HepG2 (cell line): Measurements from ENCODE around the gene THAP5. TPM values are rescaled to one million over a fixed set of nuclear protein-coding genes. Genes with fewer than 3 reads are reported as not detected.

Experiments
- ATAC-seq: fragments of 200-7000 bp; cut with Tn5 transposase; 3 replicates; pipeline ENCODE4 v1.9.1; 2020; ENCODE audit warnings: mild to moderate bottlenecking, moderate library complexity
- BruUV-seq: library from RNA; stranded (reverse); fragments of 400-500 nt; replicated peaks from 2 replicates; lab custom pipeline; 2021; lab: Mats Ljungman, UMichigan
- CTCF ChIA-PET: fragments of 300-600 bp; formaldehyde crosslinking; extraction: SDS; loops from one replicate; lab custom pipeline; 2021; ENCODE audit warnings: low total read pairs, inconsistent platforms, low intra/inter-chr PET ratio; lab: Yijun Ruan, JAX
- POLR2A ChIA-PET: fragments of 350-600 bp; sonication (Branson Sonifier 250); formaldehyde crosslinking; loops from one replicate; lab custom pipeline; 2020; ENCODE audit warnings: antibody characterized with exemption, inconsistent platforms; lab: Yijun Ruan, JAX
- DNase-seq: peaks from one replicate; pipeline ENCODE4 v3.0.0-alpha.2; 2015; ENCODE audit warnings: low spot score
- FAIRE-seq: peaks from 3 replicates; lab custom pipeline; 2011; peaks lifted over from hg19 to GRCh38; lab: Jason Lieb, UNC
- H2AFZ ChIP-seq: one replicate; pipeline ENCODE4 v1.6.1; 2011; ENCODE audit warnings: low read length, inconsistent platforms
- H3K27ac ChIP-seq: fragments of 300-600 bp; 3 replicates; pipeline ENCODE4 v1.8.0; 2011; ENCODE audit warnings: mixed run types, mild to moderate bottlenecking, mixed read lengths, low read length, inconsistent platforms; ENCODE audit not compliant: insufficient read depth; ENCODE audit errors: extremely low read length
- H3K27me3 ChIP-seq, 2 experiments: fragments of 200-600 bp in 1 of 2; 2 replicates in 1 of 2; 3 replicates in 1 of 2; pipeline versions ENCODE4 v1.6.0 to v1.8.0; 2011; ENCODE audit warnings: low read length in 2 of 2, mild to moderate bottlenecking in 2 of 2, moderate library complexity in 2 of 2, inconsistent platforms in 1 of 2; ENCODE audit not compliant: insufficient read depth in 2 of 2, control insufficient read depth in 1 of 2
- H3K36me3 ChIP-seq, 2 experiments: fragments of 200-600 bp in 1 of 2; replicated peaks in 1 of 2; 2 replicates in 1 of 2; 3 replicates in 1 of 2; pipeline versions ENCODE4 v1.5.1 to v1.8.0; 2011; ENCODE audit warnings: low read length in 2 of 2, inconsistent platforms in 1 of 2; ENCODE audit not compliant: insufficient read depth in 2 of 2, control insufficient read depth in 1 of 2
- H3K4me1 ChIP-seq: 2 replicates; pipeline ENCODE4 v1.5.1; 2012; ENCODE audit warnings: low read length, inconsistent platforms; ENCODE audit not compliant: insufficient read depth
- H3K4me2 ChIP-seq: 2 replicates; pipeline ENCODE4 v1.6.0; 2011; ENCODE audit warnings: low read depth, low read length, inconsistent platforms
- H3K4me3 ChIP-seq, 3 experiments: fragments of 200-600 bp in 1 of 3; sonication (generic), shearing (Covaris generic) in 1 of 3; replicated peaks in 1 of 3; 2 replicates each; pipeline ENCODE4 v1.5.1; 2011 to 2016; ENCODE audit warnings: low read length in 3 of 3, inconsistent platforms in 2 of 3, low read depth in 2 of 3, mild to moderate bottlenecking in 2 of 3, control low read depth in 1 of 3, mixed read lengths in 1 of 3; ENCODE audit not compliant: insufficient read depth in 1 of 3
- H3K79me2 ChIP-seq: one replicate; pipeline ENCODE4 v1.6.1; 2011; ENCODE audit warnings: low read length, inconsistent platforms; ENCODE audit not compliant: insufficient read depth
- H3K9ac ChIP-seq: 2 replicates; pipeline ENCODE4 v1.6.0; 2011; ENCODE audit warnings: mild to moderate bottlenecking, low read depth, low read length, inconsistent platforms; ENCODE audit not compliant: insufficient read depth
- H3K9me3 ChIP-seq: 2 replicates; pipeline ENCODE4 v1.5.1; 2012; ENCODE audit warnings: mild to moderate bottlenecking, low read length
- H4K20me1 ChIP-seq: 2 replicates; pipeline ENCODE4 v1.6.0; 2011; ENCODE audit warnings: inconsistent platforms, mild to moderate bottlenecking, low read length, moderate library complexity; ENCODE audit not compliant: insufficient read depth
- ATRX ChIP-seq: sonication (generic); formaldehyde crosslinking; IDR thresholded peaks from 2 replicates; pipeline ENCODE4 v1.4.0; 2020; ENCODE audit warnings: missing genetic modification reagents, borderline replicate concordance
- MAFK ChIP-seq, 2 experiments: IDR thresholded peaks in 1 of 2; conservative IDR thresholded peaks in 1 of 2; 2 replicates each; pipeline ENCODE4 v1.6.1; 2011; ENCODE audit warnings: improper control_type of control experiment in 2 of 2, low read length in 2 of 2
- MED1 ChIP-seq: sonication (generic); formaldehyde crosslinking; IDR thresholded peaks from 2 replicates; pipeline ENCODE4 v1.4.0; 2020; ENCODE audit warnings: missing genetic modification reagents
- PHF5A ChIP-seq: IDR thresholded peaks from one replicate; pipeline ENCODE4 v1.6.1; 2018; ENCODE audit warnings: low read depth, missing genetic modification reagents; ENCODE audit not compliant: unreplicated experiment
- PRMT3 ChIP-seq: sonication (generic); formaldehyde crosslinking; IDR thresholded peaks from 2 replicates; pipeline ENCODE4 v1.8.1; 2022; ENCODE audit warnings: low read depth, mild to moderate bottlenecking, moderate library complexity, missing genetic modification reagents, borderline replicate concordance
- RFXAP ChIP-seq: sonication (generic); formaldehyde crosslinking; IDR thresholded peaks from 2 replicates; pipeline ENCODE4 v1.4.0; 2020; ENCODE audit warnings: missing genetic modification reagents, borderline replicate concordance
- SRF ChIP-seq: IDR thresholded peaks from 2 replicates; pipeline ENCODE4 v1.6.1; 2011; ENCODE audit warnings: mild to moderate bottlenecking, low read depth, low read length, moderate library complexity
- ZNF317 ChIP-seq: sonication (generic); formaldehyde crosslinking; IDR thresholded peaks from 2 replicates; pipeline ENCODE4 v1.5.0; 2020; ENCODE audit warnings: mild to moderate bottlenecking, missing genetic modification reagents
- ZNF326 ChIP-seq: sonication (generic); formaldehyde crosslinking; IDR thresholded peaks from 2 replicates; pipeline ENCODE4 v1.4.0; 2020; ENCODE audit warnings: missing genetic modification reagents, borderline replicate concordance
- ZNF333 ChIP-seq: sonication (generic); formaldehyde crosslinking; IDR thresholded peaks from 2 replicates; pipeline ENCODE4 v1.4.0; 2020; ENCODE audit warnings: mild to moderate bottlenecking, missing genetic modification reagents, borderline replicate concordance
- ZNF607 ChIP-seq: sonication (generic); formaldehyde crosslinking; IDR thresholded peaks from 2 replicates; pipeline ENCODE4 v1.5.1; 2020; ENCODE audit warnings: missing genetic modification reagents, mild to moderate bottlenecking, borderline replicate concordance
- ZNF615 ChIP-seq: sonication (generic); formaldehyde crosslinking; IDR thresholded peaks from 2 replicates; pipeline ENCODE4 v1.5.0; 2020; ENCODE audit warnings: mild to moderate bottlenecking, missing genetic modification reagents, borderline replicate concordance
- ZNF672 ChIP-seq: sonication (generic); formaldehyde crosslinking; IDR thresholded peaks from 2 replicates; pipeline ENCODE4 v1.8.1; 2022; ENCODE audit warnings: missing genetic modification reagents
- WGBS: methylation state at CpG from one replicate; pipeline ENCODE4 v1.1.6; 2017; ENCODE audit warnings: low lambda C conversion rate; 5-methylcytosine and 5-hydroxymethylcytosine counted together
- in situ Hi-C: cut with HindIII; loops from 2 replicates; pipeline ENCODE4 v1.10.0; 2017; ENCODE audit warnings: low pct_unique_long_range_greater_than_20kb; ENCODE audit not compliant: extremely low pct_ligation_motif_present
- intact Hi-C: fragments of 100-400 bp; cut with micrococcal nuclease; formaldehyde crosslinking; loops from one replicate; pipeline ENCODE4 v1.10.0; 2022; ENCODE audit not compliant: unreplicated experiment
- polyA plus RNA-seq, 8 experiments: library from polyadenylated mRNA; depleted of rRNA in 3 of 8; stranded (reverse) in 7 of 8; unstranded in 1 of 8; fragments of >200 nt; fragmentation: Illumina TruSeq in 4 of 8; extraction: Trizol in 4 of 8; gene quantifications; 2 replicates each; pipeline versions ENCODE4 v1.2.1 to v1.2.3, GENCODE V29; 2011 to 2016; ENCODE audit warnings: low read depth in 4 of 8, missing spikeins in 1 of 8, mixed read lengths in 1 of 8; ENCODE audit not compliant: insufficient read depth in 1 of 8
- total RNA-seq, 5 experiments: library from RNA; depleted of rRNA; stranded (reverse); fragments of >200 nt; fragmentation: Illumina TruSeq; extraction: Trizol; gene quantifications; 2 replicates each; pipeline ENCODE4 v1.2.3, GENCODE V29; 2016; ENCODE audit warnings: low read depth in 1 of 5
- TF ChIP-seq, protein P1 (sequence below): sonication (generic); formaldehyde crosslinking; IDR thresholded peaks from 2 replicates; pipeline ENCODE4 v1.5.1; 2020; ENCODE audit warnings: missing genetic modification reagents, mild to moderate bottlenecking, borderline replicate concordance
- TF ChIP-seq, protein P2 (sequence below): sonication (generic); formaldehyde crosslinking; IDR thresholded peaks from 2 replicates; pipeline ENCODE4 v1.4.0; 2020; ENCODE audit warnings: missing genetic modification reagents, borderline replicate concordance

The THAP5 gene
- total and polyA plus RNA-seq, 2 of the 13 experiments (the other 11 are each of a cell fraction or from before 2014, with no cell fraction given), result 3.6 to 11.8 TPM

DNA sequence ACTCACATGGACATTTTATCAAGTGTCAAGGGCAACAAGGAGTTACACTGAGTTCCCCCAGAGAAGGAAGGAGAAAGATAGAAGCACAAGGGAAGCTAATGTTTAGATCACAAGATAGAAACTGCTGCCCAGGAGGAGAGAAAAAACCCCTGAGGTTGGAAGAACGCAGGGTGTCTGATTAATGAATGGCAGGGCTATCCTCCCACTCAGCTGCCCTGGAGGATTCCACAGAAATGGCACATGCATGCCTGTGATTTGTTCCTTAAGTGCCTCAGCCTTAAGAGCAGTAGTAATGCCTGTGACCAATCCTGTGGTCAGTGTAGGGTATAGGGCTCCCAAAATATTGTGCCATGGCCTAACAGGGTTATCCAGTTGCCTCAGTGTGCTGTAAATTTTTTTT lies 20.4 kb upstream of the THAP5 start:
- Histone ChIP-seq H2AFZ (no peak overlapping the region), H3K9ac (no peak overlapping the region), H3K4me2 (no peak overlapping the region), H3K27ac (no peak overlapping the region), H3K27me3 (no peaks in the 10 kb centered on the region; a peak in 1 of 5 replicates), H3K4me1 (peaks cover 8% of the 10 kb centered on the region; the same call in 1 of the 2 replicates), H4K20me1 (no peaks in the 10 kb centered on the region), H3K79me2 (no peaks in the 10 kb centered on the region), H3K4me3 (no peak overlapping the region), H3K9me3 (no peaks in the 10 kb centered on the region), H3K36me3 (no peaks in the 10 kb centered on the region)
- TF ChIP-seq, protein P1, sequence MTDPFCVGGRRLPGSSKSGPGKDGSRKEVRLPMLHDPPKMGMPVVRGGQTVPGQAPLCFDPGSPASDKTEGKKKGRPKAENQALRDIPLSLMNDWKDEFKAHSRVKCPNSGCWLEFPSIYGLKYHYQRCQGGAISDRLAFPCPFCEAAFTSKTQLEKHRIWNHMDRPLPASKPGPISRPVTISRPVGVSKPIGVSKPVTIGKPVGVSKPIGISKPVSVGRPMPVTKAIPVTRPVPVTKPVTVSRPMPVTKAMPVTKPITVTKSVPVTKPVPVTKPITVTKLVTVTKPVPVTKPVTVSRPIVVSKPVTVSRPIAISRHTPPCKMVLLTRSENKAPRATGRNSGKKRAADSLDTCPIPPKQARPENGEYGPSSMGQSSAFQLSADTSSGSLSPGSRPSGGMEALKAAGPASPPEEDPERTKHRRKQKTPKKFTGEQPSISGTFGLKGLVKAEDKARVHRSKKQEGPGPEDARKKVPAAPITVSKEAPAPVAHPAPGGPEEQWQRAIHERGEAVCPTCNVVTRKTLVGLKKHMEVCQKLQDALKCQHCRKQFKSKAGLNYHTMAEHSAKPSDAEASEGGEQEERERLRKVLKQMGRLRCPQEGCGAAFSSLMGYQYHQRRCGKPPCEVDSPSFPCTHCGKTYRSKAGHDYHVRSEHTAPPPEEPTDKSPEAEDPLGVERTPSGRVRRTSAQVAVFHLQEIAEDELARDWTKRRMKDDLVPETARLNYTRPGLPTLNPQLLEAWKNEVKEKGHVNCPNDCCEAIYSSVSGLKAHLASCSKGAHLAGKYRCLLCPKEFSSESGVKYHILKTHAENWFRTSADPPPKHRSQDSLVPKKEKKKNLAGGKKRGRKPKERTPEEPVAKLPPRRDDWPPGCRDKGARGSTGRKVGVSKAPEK (CRISPR knock-in tag), result no peak
- no peak for TF ChIP-seq ZNF317 (CRISPR knock-in tag)
- no peak for TF ChIP-seq ZNF607 (CRISPR knock-in tag)
- TF ChIP-seq RFXAP, result no peak
- no peak for TF ChIP-seq ATRX (CRISPR knock-in tag)
- no peak for TF ChIP-seq MAFK (conservative IDR thresholded peaks at IDR 0.05 in 1 of 2, IDR thresholded peaks at IDR 0.05 in 1 of 2; ENCODE audit: low read length in 2 of 2)
- no peak for TF ChIP-seq MED1 (CRISPR knock-in tag)
- no peak for TF ChIP-seq ZNF672 (CRISPR knock-in tag)
- no peak for TF ChIP-seq ZNF326 (CRISPR knock-in tag)
- no peak for TF ChIP-seq ZNF333 (CRISPR knock-in tag)
- TF ChIP-seq, protein P2, sequence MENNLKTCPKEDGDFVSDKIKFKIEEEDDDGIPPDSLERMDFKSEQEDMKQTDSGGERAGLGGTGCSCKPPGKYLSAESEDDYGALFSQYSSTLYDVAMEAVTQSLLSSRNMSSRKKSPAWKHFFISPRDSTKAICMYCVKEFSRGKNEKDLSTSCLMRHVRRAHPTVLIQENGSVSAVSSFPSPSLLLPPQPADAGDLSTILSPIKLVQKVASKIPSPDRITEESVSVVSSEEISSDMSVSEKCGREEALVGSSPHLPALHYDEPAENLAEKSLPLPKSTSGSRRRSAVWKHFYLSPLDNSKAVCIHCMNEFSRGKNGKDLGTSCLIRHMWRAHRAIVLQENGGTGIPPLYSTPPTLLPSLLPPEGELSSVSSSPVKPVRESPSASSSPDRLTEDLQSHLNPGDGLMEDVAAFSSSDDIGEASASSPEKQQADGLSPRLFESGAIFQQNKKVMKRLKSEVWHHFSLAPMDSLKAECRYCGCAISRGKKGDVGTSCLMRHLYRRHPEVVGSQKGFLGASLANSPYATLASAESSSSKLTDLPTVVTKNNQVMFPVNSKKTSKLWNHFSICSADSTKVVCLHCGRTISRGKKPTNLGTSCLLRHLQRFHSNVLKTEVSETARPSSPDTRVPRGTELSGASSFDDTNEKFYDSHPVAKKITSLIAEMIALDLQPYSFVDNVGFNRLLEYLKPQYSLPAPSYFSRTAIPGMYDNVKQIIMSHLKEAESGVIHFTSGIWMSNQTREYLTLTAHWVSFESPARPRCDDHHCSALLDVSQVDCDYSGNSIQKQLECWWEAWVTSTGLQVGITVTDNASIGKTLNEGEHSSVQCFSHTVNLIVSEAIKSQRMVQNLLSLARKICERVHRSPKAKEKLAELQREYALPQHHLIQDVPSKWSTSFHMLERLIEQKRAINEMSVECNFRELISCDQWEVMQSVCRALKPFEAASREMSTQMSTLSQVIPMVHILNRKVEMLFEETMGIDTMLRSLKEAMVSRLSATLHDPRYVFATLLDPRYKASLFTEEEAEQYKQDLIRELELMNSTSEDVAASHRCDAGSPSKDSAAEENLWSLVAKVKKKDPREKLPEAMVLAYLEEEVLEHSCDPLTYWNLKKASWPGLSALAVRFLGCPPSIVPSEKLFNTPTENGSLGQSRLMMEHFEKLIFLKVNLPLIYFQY (CRISPR knock-in tag), result no peak
- no peak for TF ChIP-seq PRMT3 (CRISPR knock-in tag)
- TF ChIP-seq ZNF615 (CRISPR knock-in tag), result no peak
- TF ChIP-seq SRF, result no peak
- TF ChIP-seq PHF5A (CRISPR knock-in tag), result no peak
- BruUV-seq, result no TSS peak
- ChIA-PET POLR2A (no interaction called here), CTCF (no interaction called here)
- intact Hi-C loops (no loop called here), in situ Hi-C loops (no loop called here)
- 7% methylated on average over 1 of the region's 1 CpG for WGBS
- FAIRE-seq, result no peak
- DNase-seq, result no peak
- ATAC-seq, result no peak; the same call in 2 of the 3 replicates
